SK-N-SH (cell line): ENCODE measurements around the gene POLL.

Experiments used
- CTCF ChIP-seq: fragments of 200-600 bp; sonication (generic); IDR thresholded peaks from 2 replicates; pipeline ENCODE4 v1.6.1; 2017; ENCODE audit warnings: antibody characterized with exemption, mild to moderate bottlenecking, moderate library complexity
- ELF1 ChIP-seq: IDR thresholded peaks from 2 replicates; pipeline ENCODE4 v1.4.0; 2012
- GATA2 ChIP-seq: sonication (generic); formaldehyde crosslinking; IDR thresholded peaks from 2 replicates; pipeline ENCODE4 v1.5.0; 2020; ENCODE audit warnings: mild to moderate bottlenecking, missing genetic modification reagents
- MAX ChIP-seq: IDR thresholded peaks from 2 replicates; pipeline ENCODE4 v1.4.0; 2012; ENCODE audit warnings: low read depth
- MXI1 ChIP-seq: IDR thresholded peaks from 2 replicates; pipeline ENCODE4 v1.6.1; 2012; ENCODE audit warnings: mild to moderate bottlenecking, low read depth, low read length, improper control_type of control experiment
- POLR2AphosphoS5 ChIP-seq: IDR thresholded peaks from 2 replicates; pipeline ENCODE4 v1.6.1; 2012; ENCODE audit warnings: low read depth, low read length
- RAD21 ChIP-seq: IDR thresholded peaks from 2 replicates; pipeline ENCODE4 v1.6.1; 2012; ENCODE audit warnings: mild to moderate bottlenecking, low read length
- RCOR1 ChIP-seq: fragments of 150-350 bp; IDR thresholded peaks from 2 replicates; pipeline ENCODE4 v1.6.1; 2017; ENCODE audit warnings: antibody characterized with exemption, low read length
- RFX5 ChIP-seq: IDR thresholded peaks from 2 replicates; pipeline ENCODE4 v1.6.1; 2012; ENCODE audit warnings: mild to moderate bottlenecking, improper control_type of control experiment, low read length
- TAF1 ChIP-seq: IDR thresholded peaks from 2 replicates; pipeline ENCODE4 v1.6.1; 2012; ENCODE audit warnings: low read depth, mild to moderate bottlenecking, low read length, moderate library complexity, borderline replicate concordance
- TEAD4 ChIP-seq: IDR thresholded peaks from 2 replicates; pipeline ENCODE4 v1.4.0; 2012; ENCODE audit warnings: mild to moderate bottlenecking, borderline replicate concordance; ENCODE audit not compliant: insufficient read depth
- USF2 ChIP-seq: fragments of 150-350 bp; IDR thresholded peaks from 2 replicates; pipeline ENCODE4 v1.6.1; 2017; ENCODE audit warnings: antibody characterized with exemption, low read length, low read depth, borderline replicate concordance
- YY1 ChIP-seq: IDR thresholded peaks from 2 replicates; pipeline ENCODE4 v1.4.0; 2012; ENCODE audit warnings: low read depth, mild to moderate bottlenecking

GRCh38 chr10:101612086-101612485, 24.0 kb upstream of the POLL start:
- TF ChIP-seq TAF1 (no peak), RCOR1 (no peak), CTCF (no peak), RFX5 (no peak), POLR2AphosphoS5 (no peak), RAD21 (no peak), MXI1 (no peak), YY1 (no peak), USF2 (no peak), MAX (no peak), ELF1 (no peak), GATA2 (CRISPR knock-in tag) (no peak), TEAD4 (no peak)
